ENCODE data around the gene RASL12.

GRCh38 chr15:65110676-65111292 lies 43.0 kb upstream of the RASL12 start:
- no peak for TF ChIP-seq CTCF (IDR thresholded peaks at IDR 0.05; ENCODE audit: insufficient read depth, low read length, poor library complexity, severe bottlenecking)
- TF ChIP-seq EZH2phosphoT487 (conservative IDR thresholded peaks at IDR 0.05; ENCODE audit: low read length), result no peak
